K562 (cell line): ENCODE results near the gene BSCL2. TPM values are rescaled to one million over a fixed set of nuclear protein-coding genes. Genes with fewer than 3 reads are reported as not detected.

Experiments used
- CREB5 ChIP-seq: fragments of 250-450 bp; sonication (Bioruptor Pico); IDR thresholded peaks from 2 replicates; pipeline ENCODE4 v1.5.0; 2020; ENCODE audit warnings: mild to moderate bottlenecking
- FOXA3 ChIP-seq, 2 experiments: fragments of 450-650 bp in 1 of 2; sonication (generic) in 1 of 2; formaldehyde crosslinking; IDR thresholded peaks in 1 of 2; conservative IDR thresholded peaks in 1 of 2; 2 replicates each; pipeline versions ENCODE4 v1.4.0 to v1.8.0; 2020 to 2022; ENCODE audit warnings: mild to moderate bottlenecking in 2 of 2, missing genetic modification reagents in 1 of 2
- GTF2F1 ChIP-seq: IDR thresholded peaks from 2 replicates; pipeline ENCODE4 v1.6.1; 2011; ENCODE audit warnings: low read depth, low read length, improper control_type of control experiment
- HMGXB4 ChIP-seq: sonication (generic); formaldehyde crosslinking; IDR thresholded peaks from 2 replicates; pipeline ENCODE4 v1.8.1; 2023; ENCODE audit warnings: mild to moderate bottlenecking, missing genetic modification reagents
- HOXB6 ChIP-seq: fragments of 250-450 bp; sonication (Bioruptor Pico); IDR thresholded peaks from 2 replicates; pipeline ENCODE4 v1.5.1; 2022; ENCODE audit warnings: mild to moderate bottlenecking, borderline replicate concordance
- KLF6 ChIP-seq: fragments of 250-450 bp; sonication (Bioruptor Pico); IDR thresholded peaks from 2 replicates; pipeline ENCODE4 v1.4.0; 2020; ENCODE audit warnings: mild to moderate bottlenecking, moderate library complexity, borderline replicate concordance
- SETDB1 ChIP-seq: IDR thresholded peaks from one replicate; pipeline ENCODE4 v1.6.1; 2012; ENCODE audit warnings: low read length, control low read depth, inconsistent platforms
- TCF7L2 ChIP-seq: fragments of 150-350 bp; IDR thresholded peaks from 2 replicates; pipeline ENCODE4 v1.6.1; 2016; ENCODE audit warnings: low read depth, mild to moderate bottlenecking, low read length, moderate library complexity
- ZBTB33 ChIP-seq: sonication (generic); formaldehyde crosslinking; IDR thresholded peaks from 2 replicates; pipeline ENCODE4 v1.8.1; 2023; ENCODE audit warnings: mild to moderate bottlenecking, missing genetic modification reagents
- polyA plus RNA-seq, 8 experiments: library from polyadenylated mRNA; depleted of rRNA in 4 of 8; stranded (reverse) in 5 of 8; unstranded in 3 of 8; fragments of >200 nt; fragmentation: Nextera tagmentation in 2 of 8; fragmentation: Illumina TruSeq in 1 of 8; extraction: Ambion mirVana in 2 of 8; extraction: Trizol in 1 of 8; gene quantifications; 2 replicates each; pipeline versions ENCODE4 v1.2.1 to v1.2.3, GENCODE V29; 2011 to 2014; ENCODE audit warnings: inconsistent platforms in 1 of 8, missing spikeins in 1 of 8
- total RNA-seq, 7 experiments: library from RNA; depleted of rRNA in 6 of 7; stranded (reverse); fragments of >200 nt in 6 of 7; fragmentation: Illumina TruSeq in 2 of 7; extraction: Trizol in 2 of 7; gene quantifications; 2 replicates each; pipeline versions ENCODE4 v1.2.1 to v1.2.3, GENCODE V29; 2011 to 2021; ENCODE audit warnings: low replicate concordance in 1 of 7
- TF ChIP-seq, protein P1 (sequence below): fragments of 250-450 bp; sonication (Bioruptor Pico); IDR thresholded peaks from 2 replicates; pipeline ENCODE4 v1.8.0; 2021; ENCODE audit warnings: moderate library complexity, mild to moderate bottlenecking, inconsistent platforms
- TF ChIP-seq, protein P2 (sequence below), 2 experiments: fragments of 450-650 bp in 1 of 2; sonication (generic) in 1 of 2; formaldehyde crosslinking in 1 of 2; IDR thresholded peaks; 2 replicates each; pipeline versions ENCODE4 v1.7.1 to v1.9.0; 2016 to 2022; ENCODE audit warnings: inconsistent platforms in 1 of 2, mild to moderate bottlenecking in 1 of 2, missing genetic modification reagents in 1 of 2

The BSCL2 gene
- total and polyA plus RNA-seq, 9 of the 15 experiments (the other 6 are each of a cell fraction or from before 2014, with no cell fraction given), result 18.9 to 51.7 (median 35.2) TPM

DNA sequence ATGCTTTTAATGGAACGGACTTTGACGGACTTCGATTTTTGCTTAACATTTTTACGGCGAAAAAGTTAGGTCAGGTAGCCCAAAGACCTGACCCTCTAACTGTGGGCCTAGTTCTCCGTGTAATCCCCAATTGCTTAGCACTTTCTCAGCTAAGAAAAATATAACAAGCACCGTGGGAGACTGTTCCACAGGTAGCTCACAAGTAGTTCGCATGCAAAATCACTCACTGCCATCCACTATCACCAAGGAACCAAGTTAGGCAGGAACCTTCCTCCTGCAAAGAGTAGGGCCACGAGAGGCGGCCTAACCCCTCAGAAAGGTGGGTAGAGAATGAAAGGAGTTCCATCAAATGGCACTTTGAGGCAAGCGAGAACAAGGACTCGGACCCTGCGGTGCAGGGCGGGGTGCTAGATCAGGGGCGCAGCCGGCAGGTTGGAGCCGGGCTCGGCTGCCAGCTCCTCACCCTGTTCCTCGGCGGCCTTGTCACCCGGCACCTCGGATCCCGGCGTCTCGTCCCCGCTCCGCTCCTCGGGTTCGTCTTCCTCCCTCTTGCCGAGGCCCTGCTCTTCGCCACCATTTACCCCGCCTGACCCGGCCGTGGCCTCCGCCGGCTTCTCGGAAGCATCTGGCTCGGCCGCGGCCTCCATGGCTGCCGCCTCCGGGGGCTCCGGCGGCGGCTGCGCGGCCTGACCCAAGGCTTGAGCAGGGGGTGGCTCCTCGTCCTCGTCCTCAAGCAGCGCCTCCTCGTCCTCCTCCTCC, 19.1 kb upstream of the BSCL2 start (continued):
- TF ChIP-seq ZBTB33 (CRISPR knock-in tag) (no peak), SETDB1 (no peak), GTF2F1 (no peak), CREB5 (CRISPR knock-in tag) (no peak), HOXB6 (CRISPR knock-in tag) (no peak), FOXA3 (CRISPR knock-in tag; conservative IDR thresholded peaks at IDR 0.05 in 1 of 2, IDR thresholded peaks at IDR 0.05 in 1 of 2) (peak in 1 of 2 experiments; percentile 13; a peak in 1 of 4 replicates), TCF7L2 (no peak), HMGXB4 (CRISPR knock-in tag) (0 out of 2 replicates have a peak, but pooled peaks have one; percentile 7), KLF6 (no peak)
- TF ChIP-seq, protein P1, sequence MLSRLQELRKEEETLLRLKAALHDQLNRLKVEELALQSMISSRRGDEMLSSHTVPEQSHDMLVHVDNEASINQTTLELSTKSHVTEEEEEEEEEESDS (CRISPR knock-in tag), result no peak
- TF ChIP-seq, protein P2, sequence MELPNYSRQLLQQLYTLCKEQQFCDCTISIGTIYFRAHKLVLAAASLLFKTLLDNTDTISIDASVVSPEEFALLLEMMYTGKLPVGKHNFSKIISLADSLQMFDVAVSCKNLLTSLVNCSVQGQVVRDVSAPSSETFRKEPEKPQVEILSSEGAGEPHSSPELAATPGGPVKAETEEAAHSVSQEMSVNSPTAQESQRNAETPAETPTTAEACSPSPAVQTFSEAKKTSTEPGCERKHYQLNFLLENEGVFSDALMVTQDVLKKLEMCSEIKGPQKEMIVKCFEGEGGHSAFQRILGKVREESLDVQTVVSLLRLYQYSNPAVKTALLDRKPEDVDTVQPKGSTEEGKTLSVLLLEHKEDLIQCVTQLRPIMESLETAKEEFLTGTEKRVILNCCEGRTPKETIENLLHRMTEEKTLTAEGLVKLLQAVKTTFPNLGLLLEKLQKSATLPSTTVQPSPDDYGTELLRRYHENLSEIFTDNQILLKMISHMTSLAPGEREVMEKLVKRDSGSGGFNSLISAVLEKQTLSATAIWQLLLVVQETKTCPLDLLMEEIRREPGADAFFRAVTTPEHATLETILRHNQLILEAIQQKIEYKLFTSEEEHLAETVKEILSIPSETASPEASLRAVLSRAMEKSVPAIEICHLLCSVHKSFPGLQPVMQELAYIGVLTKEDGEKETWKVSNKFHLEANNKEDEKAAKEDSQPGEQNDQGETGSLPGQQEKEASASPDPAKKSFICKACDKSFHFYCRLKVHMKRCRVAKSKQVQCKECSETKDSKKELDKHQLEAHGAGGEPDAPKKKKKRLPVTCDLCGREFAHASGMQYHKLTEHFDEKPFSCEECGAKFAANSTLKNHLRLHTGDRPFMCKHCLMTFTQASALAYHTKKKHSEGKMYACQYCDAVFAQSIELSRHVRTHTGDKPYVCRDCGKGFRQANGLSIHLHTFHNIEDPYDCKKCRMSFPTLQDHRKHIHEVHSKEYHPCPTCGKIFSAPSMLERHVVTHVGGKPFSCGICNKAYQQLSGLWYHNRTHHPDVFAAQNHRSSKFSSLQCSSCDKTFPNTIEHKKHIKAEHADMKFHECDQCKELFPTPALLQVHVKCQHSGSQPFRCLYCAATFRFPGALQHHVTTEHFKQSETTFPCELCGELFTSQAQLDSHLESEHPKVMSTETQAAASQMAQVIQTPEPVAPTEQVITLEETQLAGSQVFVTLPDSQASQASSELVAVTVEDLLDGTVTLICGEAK (IDR thresholded peaks at IDR 0.05), result 0 out of 2 replicates have a peak, but pooled peaks have one; percentile 23
- TF ChIP-seq, protein P2 (CRISPR knock-in tag; IDR thresholded peaks at IDR 0.05), result no peak
